IMR-90 (cell line): ENCODE measurements around the gene RBM45. TPM values are rescaled to one million over a fixed set of nuclear protein-coding genes. Genes with fewer than 3 reads are reported as not detected.

Experiments
- ATAC-seq: fragments of 200-7000 bp; cut with Tn5 transposase; 2 replicates; pipeline ENCODE4 v1.9.1; 2020; ENCODE audit warnings: low read depth, mild to moderate bottlenecking, moderate library complexity
- BruUV-seq: library from RNA; stranded (reverse); fragments of 400-500 nt; replicated peaks from 2 replicates; lab custom pipeline; 2021; lab: Mats Ljungman, UMichigan
- CTCF ChIA-PET: fragments of 300-600 bp; formaldehyde crosslinking; extraction: SDS; loops from one replicate; lab custom pipeline; 2021; ENCODE audit warnings: antibody characterized with exemption; lab: Yijun Ruan, JAX
- POLR2A ChIA-PET: fragments of 300-600 bp; sonication (Branson Sonifier 250); formaldehyde crosslinking; loops from one replicate; lab custom pipeline; 2022; ENCODE audit warnings: antibody characterized with exemption; ENCODE audit not compliant: unreplicated experiment; lab: Charles Lee
- DNase-seq: peaks from one replicate; pipeline ENCODE4 v3.0.0; 2013
- H2AFZ ChIP-seq: replicated peaks from 2 replicates; pipeline ENCODE3; 2013; ENCODE audit warnings: low read length, mild to moderate bottlenecking; ENCODE audit not compliant: poor library complexity
- H2AK5ac ChIP-seq: 2 replicates; pipeline ENCODE4 v1.6.1; 2013; ENCODE audit warnings: low read depth, low read length, inconsistent platforms
- H2AK9ac ChIP-seq: replicated peaks from 2 replicates; pipeline ENCODE3; 2013; ENCODE audit warnings: mild to moderate bottlenecking, low read depth, low read length, moderate library complexity; ENCODE audit not compliant: poor library complexity
- H2BK120ac ChIP-seq: 2 replicates; pipeline ENCODE4 v1.6.1; 2013; ENCODE audit warnings: low read depth, low read length, inconsistent platforms
- H2BK15ac ChIP-seq: 3 replicates; pipeline ENCODE4 v1.6.1; 2013; ENCODE audit warnings: low read depth, low read length, inconsistent platforms
- H2BK20ac ChIP-seq: 2 replicates; pipeline ENCODE4 v1.6.1; 2013; ENCODE audit warnings: low read depth, mild to moderate bottlenecking, inconsistent platforms, low read length, moderate library complexity
- H2BK5ac ChIP-seq: 2 replicates; pipeline ENCODE4 v1.6.1; 2013; ENCODE audit warnings: mild to moderate bottlenecking, low read depth, low read length, inconsistent platforms; ENCODE audit not compliant: poor library complexity, severe bottlenecking
- H3K14ac ChIP-seq: replicated peaks from 2 replicates; pipeline ENCODE4 v1.6.1; 2013; ENCODE audit warnings: low read depth, low read length, inconsistent platforms
- H3K18ac ChIP-seq: 2 replicates; pipeline ENCODE4 v1.6.1; 2013; ENCODE audit warnings: low read depth, low read length, control low read depth
- H3K23ac ChIP-seq: 2 replicates; pipeline ENCODE4 v1.6.1; 2013; ENCODE audit warnings: low read depth, low read length, inconsistent platforms
- H3K27ac ChIP-seq: 2 replicates; pipeline ENCODE4 v1.5.1; 2013; ENCODE audit warnings: mild to moderate bottlenecking, control low read depth, low read length; ENCODE audit not compliant: insufficient read depth
- H3K27me3 ChIP-seq: 2 replicates; pipeline ENCODE4 v1.6.1; 2013; ENCODE audit warnings: low read length; ENCODE audit not compliant: control insufficient read depth, insufficient read depth
- H3K36me3 ChIP-seq: 2 replicates; pipeline ENCODE4 v1.6.1; 2013; ENCODE audit warnings: low read length, mixed read lengths; ENCODE audit not compliant: control insufficient read depth, insufficient read depth
- H3K4ac ChIP-seq: 2 replicates; pipeline ENCODE4 v1.6.1; 2013; ENCODE audit warnings: low read depth, low read length, inconsistent platforms
- H3K4me1 ChIP-seq: 2 replicates; pipeline ENCODE4 v1.6.1; 2013; ENCODE audit warnings: low read length, mixed read lengths; ENCODE audit not compliant: control insufficient read depth, insufficient read depth
- H3K4me2 ChIP-seq: 2 replicates; pipeline ENCODE4 v1.6.1; 2013; ENCODE audit warnings: low read depth, mild to moderate bottlenecking, control low read depth, low read length, moderate library complexity
- H3K4me3 ChIP-seq: 2 replicates; pipeline ENCODE4 v1.5.1; 2013; ENCODE audit warnings: low read depth, mild to moderate bottlenecking, control low read depth, low read length, moderate library complexity; ENCODE audit not compliant: insufficient read depth
- H3K56ac ChIP-seq: 2 replicates; pipeline ENCODE4 v1.6.1; 2013; ENCODE audit warnings: low read length, inconsistent platforms; ENCODE audit not compliant: insufficient read depth; ENCODE audit errors: extremely low read depth
- H3K79me1 ChIP-seq, 2 experiments: 2 replicates each; pipeline ENCODE4 v1.6.1; 2013; ENCODE audit warnings: low read length in 2 of 2, inconsistent platforms in 1 of 2, low read depth in 1 of 2
- H3K9ac ChIP-seq: 2 replicates; pipeline ENCODE4 v1.6.1; 2013; ENCODE audit warnings: low read depth, low read length, control low read depth
- H3K9me1 ChIP-seq: 2 replicates; pipeline ENCODE4 v1.6.1; 2013; ENCODE audit warnings: low read length, inconsistent platforms; ENCODE audit not compliant: insufficient read depth
- H3K9me3 ChIP-seq: 2 replicates; pipeline ENCODE4 v1.6.1; 2013; ENCODE audit warnings: low read length; ENCODE audit not compliant: control insufficient read depth, insufficient read depth
- H4K20me1 ChIP-seq: 2 replicates; pipeline ENCODE4 v1.6.1; 2013; ENCODE audit warnings: low read length, inconsistent platforms; ENCODE audit not compliant: insufficient read depth
- H4K5ac ChIP-seq: 2 replicates; pipeline ENCODE4 v1.6.1; 2013; ENCODE audit warnings: mild to moderate bottlenecking, low read depth, low read length, control low read depth
- H4K8ac ChIP-seq, 2 experiments: 2 replicates each; pipeline ENCODE4 v1.6.1; 2013; ENCODE audit warnings: low read depth in 2 of 2, low read length in 2 of 2, control low read depth in 1 of 2, inconsistent platforms in 1 of 2
- H4K91ac ChIP-seq: 2 replicates; pipeline ENCODE4 v1.6.1; 2013; ENCODE audit warnings: low read depth, low read length, inconsistent platforms; ENCODE audit not compliant: insufficient read depth
- BHLHE40 ChIP-seq: fragments of 150-350 bp; IDR thresholded peaks from 2 replicates; pipeline ENCODE4 v1.6.1; 2016; ENCODE audit warnings: mild to moderate bottlenecking, low read depth, low read length
- CEBPB ChIP-seq: IDR thresholded peaks from 2 replicates; pipeline ENCODE4 v1.6.1; 2012; ENCODE audit warnings: low read depth, low read length, improper control_type of control experiment
- ELK1 ChIP-seq: fragments of 150-350 bp; IDR thresholded peaks from 2 replicates; pipeline ENCODE4 v1.6.1; 2016; ENCODE audit warnings: low read depth, mild to moderate bottlenecking, low read length, moderate library complexity, borderline replicate concordance
- FOS ChIP-seq: fragments of 150-350 bp; IDR thresholded peaks from 2 replicates; pipeline ENCODE4 v1.6.1; 2016; ENCODE audit warnings: low read depth, low read length
- MAFK ChIP-seq: IDR thresholded peaks from 2 replicates; pipeline ENCODE4 v1.6.1; 2012; ENCODE audit warnings: low read depth, low read length, improper control_type of control experiment
- NFE2L2 ChIP-seq: fragments of 150-350 bp; IDR thresholded peaks from 2 replicates; pipeline ENCODE4 v1.6.1; 2016; ENCODE audit warnings: low read depth, mild to moderate bottlenecking, low read length
- POLR2A ChIP-seq: IDR thresholded peaks from 2 replicates; pipeline ENCODE4 v1.6.1; 2012; ENCODE audit warnings: mild to moderate bottlenecking, low read depth, low read length
- RAD21 ChIP-seq: IDR thresholded peaks from 2 replicates; pipeline ENCODE4 v1.6.1; 2012; ENCODE audit warnings: low read length, improper control_type of control experiment
- RCOR1 ChIP-seq: IDR thresholded peaks from 2 replicates; pipeline ENCODE4 v1.6.1; 2012; ENCODE audit warnings: mild to moderate bottlenecking, low read length, improper control_type of control experiment; ENCODE audit not compliant: insufficient replicate concordance
- SMC3 ChIP-seq: fragments of 150-350 bp; IDR thresholded peaks from 2 replicates; pipeline ENCODE4 v1.6.1; 2016; ENCODE audit warnings: low read depth, mild to moderate bottlenecking, antibody characterized with exemption, low read length, moderate library complexity
- USF2 ChIP-seq: fragments of 150-350 bp; IDR thresholded peaks from 2 replicates; pipeline ENCODE4 v1.6.1; 2017; ENCODE audit warnings: mild to moderate bottlenecking, antibody characterized with exemption, low read length, low read depth
- WGBS, 2 experiments: methylation state at CpG; one replicate each; pipeline versions ENCODE4 v1.1.5 to v1.1.7; 2013; ENCODE audit warnings: missing lambda C conversion rate in 2 of 2; ENCODE audit not compliant: insufficient read length in 1 of 2; ENCODE audit errors: extremely low coverage in 2 of 2; 5-methylcytosine and 5-hydroxymethylcytosine counted together
- dilution Hi-C: fragments of 300-500 bp; cut with HindIII; formaldehyde crosslinking; loops from one replicate; pipeline ENCODE4 v1.14.3; 2018; ENCODE audit warnings: low sequenced_read_pairs; ENCODE audit not compliant: unreplicated experiment
- in situ Hi-C: fragments of 300-500 bp; cut with MboI; formaldehyde crosslinking; loops from 3 replicates; pipeline ENCODE4 v1.14.3; 2019; ENCODE audit warnings: low sequenced_read_pairs, inconsistent platforms, mixed read lengths
- intact Hi-C: fragments of 100-400 bp; cut with micrococcal nuclease; formaldehyde crosslinking; loops from 2 replicates; pipeline ENCODE4 v1.10.0; 2022
- polyA plus RNA-seq, 3 experiments: library from polyadenylated mRNA; depleted of rRNA; stranded (reverse); fragments of >200 nt; gene quantifications; 2 replicates each; pipeline ENCODE4 v1.2.3, GENCODE V29; 2012; ENCODE audit warnings: low replicate concordance in 1 of 3
- total RNA-seq: library from RNA; depleted of rRNA; stranded (reverse); fragments of >200 nt; gene quantifications from 2 replicates; pipeline ENCODE4 v1.2.3, GENCODE V29; 2012
- TF ChIP-seq, protein P1 (sequence below): conservative IDR thresholded peaks from 2 replicates; pipeline ENCODE4 v1.5.1; 2012; ENCODE audit warnings: mild to moderate bottlenecking, low read depth, low read length, improper control_type of control experiment

Gene RBM45
- total and polyA plus RNA-seq, 2 of the 4 experiments (the other 2 are of a cell fraction): 10.3 to 17.9 TPM

GRCh38 chr2:178109813-178110212, 2.4 kb upstream of the RBM45 start:
- peaks cover 6% of the 10 kb centered on the region for H3K9me1 ChIP-seq
- dilution Hi-C loops: no loop called here
- BruUV-seq: no TSS peak
- no peaks in the 10 kb centered on the region for H3K27me3 ChIP-seq
- H3K14ac ChIP-seq: no peak overlapping the region
- no peak overlapping the region for H4K91ac ChIP-seq
- peaks cover 4 to 9% of the 10 kb centered on the region in 2 experiments; a peak in 3 of 4 replicates for H3K79me1 ChIP-seq
- no peak overlapping the region for H3K27ac ChIP-seq
- no peak overlapping the region for H3K56ac ChIP-seq
- H2AK5ac ChIP-seq: no peak overlapping the region
- H3K4me1 ChIP-seq: peaks cover 1% of the 10 kb centered on the region
- no peak for ATAC-seq
- H4K5ac ChIP-seq: no peak overlapping the region
- no peaks in the 10 kb centered on the region for H3K36me3 ChIP-seq
- no peaks in the 10 kb centered on the region for H4K20me1 ChIP-seq
- POLR2A ChIA-PET: no interaction called here
- no peak overlapping the region for H3K4ac ChIP-seq
- in situ Hi-C loops: no loop called here
- no peak overlapping the region for H3K23ac ChIP-seq
- no peak for TF ChIP-seq NFE2L2
- no peak for TF ChIP-seq FOS
- TF ChIP-seq RAD21: peak; percentile 50
- no peak for TF ChIP-seq RCOR1
- peak; percentile 44; the same call in 1 of the 2 replicates for TF ChIP-seq SMC3
- TF ChIP-seq POLR2A: no peak
- no peak for TF ChIP-seq BHLHE40
- peak; percentile 59 for TF ChIP-seq MAFK
- no peak for TF ChIP-seq USF2
- TF ChIP-seq ELK1: no peak
- TF ChIP-seq CEBPB: no peak
- TF ChIP-seq, protein P1, sequence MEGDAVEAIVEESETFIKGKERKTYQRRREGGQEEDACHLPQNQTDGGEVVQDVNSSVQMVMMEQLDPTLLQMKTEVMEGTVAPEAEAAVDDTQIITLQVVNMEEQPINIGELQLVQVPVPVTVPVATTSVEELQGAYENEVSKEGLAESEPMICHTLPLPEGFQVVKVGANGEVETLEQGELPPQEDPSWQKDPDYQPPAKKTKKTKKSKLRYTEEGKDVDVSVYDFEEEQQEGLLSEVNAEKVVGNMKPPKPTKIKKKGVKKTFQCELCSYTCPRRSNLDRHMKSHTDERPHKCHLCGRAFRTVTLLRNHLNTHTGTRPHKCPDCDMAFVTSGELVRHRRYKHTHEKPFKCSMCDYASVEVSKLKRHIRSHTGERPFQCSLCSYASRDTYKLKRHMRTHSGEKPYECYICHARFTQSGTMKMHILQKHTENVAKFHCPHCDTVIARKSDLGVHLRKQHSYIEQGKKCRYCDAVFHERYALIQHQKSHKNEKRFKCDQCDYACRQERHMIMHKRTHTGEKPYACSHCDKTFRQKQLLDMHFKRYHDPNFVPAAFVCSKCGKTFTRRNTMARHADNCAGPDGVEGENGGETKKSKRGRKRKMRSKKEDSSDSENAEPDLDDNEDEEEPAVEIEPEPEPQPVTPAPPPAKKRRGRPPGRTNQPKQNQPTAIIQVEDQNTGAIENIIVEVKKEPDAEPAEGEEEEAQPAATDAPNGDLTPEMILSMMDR: peak; percentile 68
- H3K4me3 ChIP-seq: no peak overlapping the region
- H2AK9ac ChIP-seq: no peak overlapping the region
- no peak overlapping the region for H2BK5ac ChIP-seq
- H3K9ac ChIP-seq: no peak overlapping the region
- peak; percentile 48 for DNase-seq
- intact Hi-C loops: loop anchor here (5.0 to 10.0 kb wide), 3 partner anchors 82 to 805 kb away; partner anchors contain the start of gene OSBPL6
- no CpG with 5 or more reads among the region's 1 CpG for WGBS, 2 experiments
- no peaks in the 10 kb centered on the region for H3K9me3 ChIP-seq
- CTCF ChIA-PET: no interaction called here
- no peak overlapping the region for H3K4me2 ChIP-seq
- no peak overlapping the region for H2BK20ac ChIP-seq
- H2AFZ ChIP-seq: no peak overlapping the region
- H4K8ac ChIP-seq: no peak overlapping the region
- no peak overlapping the region for H2BK15ac ChIP-seq
- H3K18ac ChIP-seq: no peak overlapping the region
- H2BK120ac ChIP-seq: no peak overlapping the region
